DND-41 (cell line): ENCODE data around the gene PPP1R14C.

Source experiments
- CTCF ChIP-seq: IDR thresholded peaks from 2 replicates; pipeline ENCODE4 v1.5.1; 2012; ENCODE audit warnings: borderline replicate concordance, low read length, moderate library complexity, mild to moderate bottlenecking; ENCODE audit not compliant: poor library complexity, severe bottlenecking; ENCODE audit errors: extremely low read depth
- EZH2 ChIP-seq: IDR thresholded peaks from 3 replicates; pipeline ENCODE4 v1.6.1; 2012; ENCODE audit warnings: borderline replicate concordance, low read depth, mild to moderate bottlenecking, moderate library complexity, low read length, inconsistent platforms; ENCODE audit not compliant: severe bottlenecking

GRCh38 chr6:150245148-150245935 lies 102.5 kb downstream of the PPP1R14C start:
- TF ChIP-seq CTCF (no peak), EZH2 (no peak)
